HG02571 (cell line): ENCODE measurements around the gene TRIM42.

Experiments
- ATAC-seq: cut with Tn5 transposase; IDR thresholded peaks from one replicate; pipeline ENCODE4 v1.9.1; 2021; ENCODE audit warnings: mild to moderate bottlenecking, moderate library complexity; ENCODE audit not compliant: unreplicated experiment

TRIM42 gene

DNA sequence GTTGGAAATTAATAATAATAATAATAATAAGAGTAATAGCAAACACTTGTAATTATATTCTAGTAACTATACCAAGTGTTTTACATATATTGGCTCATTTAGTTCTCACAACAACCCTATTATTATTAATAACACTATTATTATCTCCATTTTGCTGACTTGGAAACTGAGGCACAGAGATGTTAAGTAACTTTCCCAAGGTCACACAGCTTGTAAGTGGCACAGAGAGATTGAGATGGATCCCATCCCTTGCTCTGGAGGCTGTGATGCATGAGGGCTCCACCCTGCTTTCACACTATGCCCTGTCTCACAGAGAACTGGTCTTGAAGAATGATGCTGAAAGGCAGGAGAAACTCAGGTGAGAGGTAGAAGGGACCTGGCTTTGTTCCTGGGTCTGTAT lies 31.9 kb downstream of the TRIM42 start:
- ATAC-seq: no peak

DNA sequence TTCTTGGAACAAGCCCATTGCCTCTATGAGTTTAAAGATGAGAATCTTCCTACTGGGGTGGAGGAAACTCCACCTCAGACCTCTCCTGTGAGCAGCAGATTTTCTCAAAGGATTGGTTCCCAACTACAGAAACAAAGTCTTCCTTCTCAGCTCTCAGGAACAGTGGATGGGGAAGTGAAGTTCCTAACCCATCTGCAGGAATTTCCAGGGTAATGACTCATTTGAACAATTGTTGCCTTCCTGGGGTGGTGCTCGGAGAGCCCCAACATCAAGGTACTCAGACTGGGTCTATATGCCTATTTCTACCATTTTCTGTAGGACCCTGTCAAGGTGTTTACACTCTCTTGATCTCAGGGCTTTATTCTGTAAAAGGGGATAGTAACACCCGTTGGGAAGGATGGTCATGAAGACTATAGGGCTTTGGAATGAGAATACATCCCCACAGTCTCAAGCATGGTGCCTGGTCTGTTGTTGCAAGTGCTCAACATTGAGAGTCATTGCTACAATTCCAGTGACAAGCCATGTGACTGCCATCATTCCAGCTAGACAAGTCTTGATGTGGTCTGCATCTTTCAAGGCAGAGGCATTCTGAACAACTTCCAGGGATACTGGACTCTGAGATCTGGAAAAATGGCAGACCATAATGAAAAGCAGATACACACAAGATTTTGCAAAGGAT lies 33.0 kb downstream of the TRIM42 start:
- ATAC-seq: no peak

DNA sequence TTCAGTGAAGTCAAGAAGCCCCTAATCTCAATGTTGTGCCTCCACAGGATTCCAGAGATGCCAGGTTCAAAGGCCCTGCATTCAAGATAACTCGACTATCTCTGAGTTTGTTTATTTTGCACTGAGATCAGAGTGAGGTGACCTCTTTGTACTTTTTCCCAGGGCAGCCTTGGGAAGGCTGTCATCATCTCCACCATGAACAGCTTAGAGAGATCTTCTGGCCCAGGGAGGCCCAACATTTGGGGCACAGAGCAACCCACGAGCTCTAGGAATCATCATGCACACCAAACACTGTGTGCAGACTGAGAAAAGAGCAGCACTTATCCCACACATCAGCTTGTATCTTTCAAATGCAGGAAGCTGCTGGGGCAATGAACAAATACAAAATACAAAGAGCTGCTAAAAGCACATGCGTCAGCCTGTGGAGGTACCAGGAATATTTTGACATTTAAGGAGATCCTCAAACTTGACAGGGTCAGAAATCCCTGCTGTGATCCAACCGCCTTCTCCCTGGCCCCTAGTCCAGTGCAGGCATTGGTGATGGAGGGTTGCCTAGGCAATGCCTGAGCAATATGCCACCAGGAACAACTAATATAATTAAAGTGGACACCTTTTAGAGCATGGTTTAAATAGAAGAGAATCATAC lies 33.6 kb downstream of the TRIM42 start:
- ATAC-seq: no peak

DNA sequence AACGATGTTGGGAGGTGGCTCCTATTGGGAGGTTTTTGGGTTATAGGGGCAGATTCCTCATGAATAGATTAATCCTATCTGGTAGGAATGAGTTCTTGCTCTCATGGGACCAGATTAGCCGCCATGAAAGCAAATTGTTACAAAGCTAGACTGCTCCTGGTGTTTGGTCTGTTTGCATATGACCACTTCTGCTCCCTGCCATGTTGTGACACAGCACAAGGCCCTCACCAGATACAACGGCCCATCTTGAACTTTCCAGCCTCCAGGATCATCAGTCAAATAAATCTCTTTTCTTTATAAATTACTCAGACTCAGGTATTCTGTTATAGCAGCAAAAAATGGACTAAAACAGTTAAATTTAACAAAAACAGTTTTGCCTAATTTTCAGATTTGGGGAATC lies 34.4 kb downstream of the TRIM42 start:
- ATAC-seq: no peak

DNA sequence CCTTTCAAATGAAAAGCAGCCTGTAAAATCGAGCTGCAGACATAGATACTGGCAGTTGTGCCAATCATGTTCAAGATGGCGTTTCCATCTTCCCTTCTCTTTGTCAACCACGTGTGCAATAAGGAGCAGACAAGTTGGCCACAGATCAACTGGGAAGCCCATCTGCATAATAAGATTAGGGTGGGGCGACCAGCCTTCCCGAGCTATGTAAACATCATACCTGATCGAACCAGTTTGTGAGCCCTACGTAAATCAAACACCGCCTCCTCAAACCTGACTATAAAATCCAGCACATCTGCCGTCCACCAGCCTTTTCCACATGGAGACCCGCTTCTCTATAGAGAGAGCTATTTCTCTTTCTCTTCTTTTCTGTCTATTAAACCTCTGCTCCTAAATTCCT lies 37.2 kb downstream of the TRIM42 start:
- no peak for ATAC-seq

DNA sequence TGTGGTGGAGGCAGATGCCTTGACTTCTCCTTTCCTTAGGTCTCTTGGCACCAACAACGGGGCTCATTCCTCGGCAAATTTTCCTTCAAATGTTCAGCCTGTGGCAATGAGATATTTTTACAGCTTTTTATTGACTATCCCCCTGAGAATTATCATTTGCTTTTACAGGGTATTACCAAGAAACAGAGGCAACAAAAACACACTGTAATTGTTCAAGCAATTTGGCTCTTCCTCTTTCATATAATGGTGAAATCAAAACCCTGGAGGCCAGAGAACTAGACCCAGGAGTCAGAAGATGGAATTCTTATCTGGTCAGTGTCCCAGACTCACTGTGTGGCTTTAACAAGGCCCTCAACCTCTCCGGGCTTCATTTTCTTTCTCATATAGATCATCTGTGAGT lies 40.1 kb downstream of the TRIM42 start:
- ATAC-seq: no peak

DNA sequence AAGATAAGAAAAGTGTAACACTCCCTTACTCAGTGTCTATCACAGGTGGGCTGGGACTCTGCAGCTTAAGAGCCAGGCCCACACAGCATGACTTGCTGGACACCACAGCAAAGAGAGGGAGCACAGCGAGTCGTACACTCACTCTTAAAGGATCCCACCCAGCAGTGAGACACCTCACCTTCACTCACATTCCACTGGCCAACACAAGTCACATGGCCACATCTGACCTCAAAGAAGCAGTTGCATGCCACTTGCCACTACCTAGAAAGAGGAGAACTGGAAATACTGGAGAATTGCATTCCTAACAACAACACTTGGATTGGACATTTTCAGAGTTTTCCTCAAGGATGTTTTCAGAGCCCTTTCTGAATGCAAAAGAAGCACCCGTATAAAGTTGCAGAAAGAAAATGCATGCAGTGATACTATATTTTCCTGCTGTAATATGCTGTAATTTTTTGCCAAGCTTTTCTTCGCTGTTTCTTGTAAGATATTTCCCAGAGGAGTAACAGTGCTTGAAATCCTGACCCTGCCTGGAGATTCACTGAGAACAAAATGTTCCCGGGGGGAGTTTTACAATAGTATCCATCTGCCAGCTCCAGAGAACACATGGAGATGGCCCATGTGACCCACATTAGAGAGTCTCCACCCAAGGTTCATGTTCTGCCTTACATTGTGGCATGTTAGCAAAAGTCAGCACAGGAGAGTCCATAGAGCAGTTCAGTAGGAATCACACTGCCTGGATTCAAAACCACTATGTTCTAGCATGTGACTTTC lies 42.2 kb downstream of the TRIM42 start:
- no peak for ATAC-seq

DNA sequence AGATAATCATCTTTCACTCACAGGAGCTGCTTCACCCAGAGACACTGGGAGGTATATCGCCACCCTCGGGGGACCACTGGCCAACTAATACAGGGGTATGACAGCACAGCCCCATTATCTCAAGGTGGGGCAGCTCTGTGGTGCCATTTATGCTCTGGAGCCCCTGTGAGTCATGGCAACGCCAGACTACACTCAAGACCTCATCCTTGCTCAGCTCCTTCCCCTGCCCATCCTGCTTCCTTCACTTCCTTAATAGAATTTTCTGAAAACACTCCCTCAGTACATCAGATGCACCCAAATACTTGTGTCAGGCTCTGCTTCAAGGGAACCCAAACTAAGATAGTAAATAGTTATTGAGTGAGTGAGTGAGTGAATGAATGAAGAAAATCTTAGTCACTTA lies 45.7 kb downstream of the TRIM42 start:
- no peak for ATAC-seq

DNA sequence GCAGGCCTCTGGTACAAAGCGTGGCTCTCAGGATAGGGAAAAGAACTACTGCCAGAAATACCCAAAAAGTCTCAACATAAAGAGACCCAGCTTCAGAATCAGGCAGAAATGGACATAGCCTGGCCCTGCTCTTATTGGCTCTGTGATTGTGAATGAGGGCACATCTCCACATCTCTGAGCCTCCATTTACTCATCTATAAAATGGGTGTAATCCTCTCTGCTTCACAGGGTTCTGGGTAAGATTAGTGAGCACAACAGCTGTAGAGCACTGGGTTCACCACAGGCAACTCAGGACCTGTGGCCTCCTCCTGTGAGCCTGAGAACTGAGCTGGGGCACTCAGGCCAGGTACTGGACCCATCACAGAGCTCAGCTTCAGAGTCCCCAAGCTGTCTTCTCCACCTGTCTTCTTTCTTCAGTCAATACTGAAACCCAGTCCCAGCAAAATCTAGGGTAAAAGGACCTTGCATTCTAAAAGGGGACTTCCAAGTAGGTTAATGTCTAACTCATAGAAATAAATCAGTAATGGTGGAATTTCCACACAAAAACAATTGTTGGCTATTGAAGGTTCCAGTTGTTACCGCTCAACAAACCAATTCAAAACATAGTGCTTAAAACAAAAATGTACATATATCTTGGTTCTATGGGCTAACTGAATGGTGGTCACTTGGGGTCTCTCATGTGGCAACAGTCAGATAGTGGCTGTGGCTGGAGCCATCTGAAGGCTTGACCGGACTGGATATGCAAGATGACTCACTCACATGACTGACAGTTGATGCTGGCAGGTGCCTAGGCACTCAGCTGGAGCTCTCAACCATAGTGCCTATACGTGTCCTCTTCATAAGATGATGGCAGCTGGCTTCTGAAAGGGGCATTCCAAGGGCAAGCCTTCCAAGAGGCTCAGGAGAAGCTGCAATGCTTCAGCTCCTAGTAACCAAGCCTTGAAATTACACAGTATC lies 47.3 kb downstream of the TRIM42 start:
- ATAC-seq: peak; percentile 67

DNA sequence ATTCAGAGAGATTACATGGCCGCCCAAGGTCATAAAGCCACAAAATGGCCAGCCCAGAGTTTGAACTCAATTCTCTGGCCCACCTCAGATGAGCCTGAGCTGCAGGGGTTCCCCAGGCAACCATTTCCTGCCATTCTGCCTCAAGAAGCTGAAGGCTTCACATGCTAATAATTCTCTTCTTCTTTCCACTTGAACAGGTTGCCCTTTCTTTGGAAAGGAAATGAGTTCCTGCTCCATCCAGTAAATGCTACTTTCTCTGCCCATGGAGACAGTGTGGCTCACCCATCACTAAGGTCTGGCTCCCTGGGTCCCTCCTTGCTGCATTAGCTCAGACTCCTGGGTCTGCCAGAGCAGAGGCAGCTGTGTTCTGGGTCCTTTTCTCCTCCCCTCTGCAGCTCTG lies 48.2 kb downstream of the TRIM42 start:
- ATAC-seq: no peak

DNA sequence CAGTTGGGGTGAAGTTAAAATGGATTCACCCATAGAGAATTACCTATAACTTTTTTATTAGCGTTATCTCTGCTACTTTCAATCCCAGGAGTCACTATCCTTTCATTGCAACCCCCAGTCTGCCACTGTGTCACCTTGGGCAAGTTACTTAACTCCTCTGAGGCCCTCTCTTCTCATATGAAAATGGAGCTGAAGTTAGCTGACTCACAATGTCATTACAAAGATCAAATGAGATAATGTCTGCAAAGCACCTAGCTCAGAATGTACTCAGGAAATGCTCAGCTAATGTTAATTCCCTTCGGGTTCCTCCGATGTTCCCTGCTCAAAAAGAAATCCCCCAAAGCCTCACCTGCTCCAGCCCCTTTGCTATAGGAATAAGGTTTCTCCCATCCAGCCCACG lies 50.0 kb downstream of the TRIM42 start:
- ATAC-seq: no peak

DNA sequence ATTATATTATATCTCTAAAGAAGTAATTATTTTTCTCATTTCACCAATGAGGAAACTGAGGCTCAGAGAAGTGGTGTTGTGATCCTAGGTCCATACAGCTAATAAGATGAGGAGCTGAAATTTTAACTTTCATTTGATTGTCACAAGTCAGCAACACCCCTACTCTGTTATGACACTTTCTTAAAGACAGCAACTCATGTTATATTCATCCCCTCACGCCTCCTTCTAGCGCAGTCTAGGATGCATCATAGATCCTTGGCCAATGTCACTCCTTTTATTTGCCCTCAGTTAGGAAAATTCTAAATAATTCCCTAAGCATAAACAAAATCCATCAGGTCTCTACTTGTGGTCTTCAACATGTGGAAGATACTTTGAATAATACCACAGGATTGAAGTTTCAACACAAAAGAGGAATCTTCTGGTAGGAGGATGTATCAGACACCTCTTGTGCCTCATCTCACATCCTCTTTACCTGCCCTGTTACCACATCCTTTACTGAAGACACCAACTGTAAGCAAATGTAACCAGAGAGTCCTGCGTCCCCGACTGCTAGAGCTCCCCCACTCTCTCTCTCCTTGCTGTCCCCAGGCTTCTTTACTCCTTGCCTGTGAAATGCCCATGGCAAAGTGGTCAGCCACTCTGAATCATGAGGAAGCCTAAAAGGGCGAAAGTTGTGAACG lies 53.7 kb downstream of the TRIM42 start:
- ATAC-seq: peak; percentile 73

DNA sequence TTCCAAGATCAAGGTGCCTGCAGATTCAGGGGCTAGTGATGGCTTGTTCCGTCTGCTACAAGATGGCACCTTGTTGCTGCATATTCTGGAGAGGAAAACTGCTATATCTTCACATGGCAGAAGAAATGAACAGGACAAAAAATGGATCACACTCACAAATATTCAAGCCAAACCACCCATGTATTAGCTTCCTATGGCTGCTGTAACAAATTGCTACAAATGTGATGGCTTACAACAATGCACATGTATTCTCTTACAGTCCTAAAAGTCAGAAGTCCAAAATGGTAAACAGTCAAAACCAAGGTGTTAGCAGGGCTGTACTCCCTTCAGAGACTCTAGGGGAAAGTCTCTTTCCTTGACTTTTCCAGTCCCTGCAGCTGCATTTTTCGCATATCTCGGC lies 55.8 kb downstream of the TRIM42 start:
- ATAC-seq: no peak

DNA sequence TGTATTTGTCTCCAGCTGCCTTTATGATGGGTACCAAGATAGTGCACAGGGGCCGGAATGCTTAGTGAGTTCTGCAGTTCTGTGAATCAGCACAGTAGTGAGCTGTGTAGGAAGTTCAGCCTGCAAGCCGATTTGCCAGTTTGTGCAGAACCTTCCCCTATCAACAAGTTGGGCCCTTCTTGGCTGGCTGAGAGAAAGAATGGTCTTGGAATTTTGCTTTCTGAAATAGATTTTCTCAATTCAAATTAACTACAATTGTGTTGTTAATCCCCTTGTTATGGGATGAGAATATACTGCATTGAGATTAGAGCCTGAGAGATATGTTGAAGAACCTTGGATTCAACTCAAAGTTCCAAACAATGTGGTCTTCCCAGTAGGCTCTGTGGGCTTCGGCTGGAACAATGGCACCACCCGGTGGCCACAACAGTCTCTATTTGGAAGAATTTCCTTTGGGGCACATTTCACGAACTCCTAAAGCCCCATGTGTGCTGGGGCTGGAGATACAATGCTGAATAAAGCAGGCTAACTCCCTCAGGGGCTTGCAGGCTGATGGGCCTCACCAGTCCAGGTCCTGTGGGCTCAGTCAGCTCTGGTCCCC lies 59.1 kb downstream of the TRIM42 start:
- no peak for ATAC-seq

DNA sequence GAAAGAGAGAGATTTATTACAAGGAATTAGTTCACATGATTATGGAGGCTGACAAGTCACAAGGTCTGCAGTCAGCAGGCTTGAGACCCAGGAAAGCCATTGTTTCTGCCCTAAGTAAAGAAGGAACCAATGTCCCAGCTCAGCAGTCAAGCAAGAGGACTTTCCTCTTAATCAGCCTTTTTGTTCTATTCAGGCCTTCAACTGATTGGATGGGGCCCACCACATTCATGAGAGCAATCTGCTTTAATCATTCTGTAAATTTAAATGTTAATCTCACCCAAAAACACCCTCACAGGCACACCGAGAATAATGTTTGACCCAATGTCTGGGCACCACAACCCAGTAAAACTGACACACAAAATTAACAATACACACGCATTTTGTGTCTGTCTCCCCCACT lies 64.3 kb downstream of the TRIM42 start:
- no peak for ATAC-seq

DNA sequence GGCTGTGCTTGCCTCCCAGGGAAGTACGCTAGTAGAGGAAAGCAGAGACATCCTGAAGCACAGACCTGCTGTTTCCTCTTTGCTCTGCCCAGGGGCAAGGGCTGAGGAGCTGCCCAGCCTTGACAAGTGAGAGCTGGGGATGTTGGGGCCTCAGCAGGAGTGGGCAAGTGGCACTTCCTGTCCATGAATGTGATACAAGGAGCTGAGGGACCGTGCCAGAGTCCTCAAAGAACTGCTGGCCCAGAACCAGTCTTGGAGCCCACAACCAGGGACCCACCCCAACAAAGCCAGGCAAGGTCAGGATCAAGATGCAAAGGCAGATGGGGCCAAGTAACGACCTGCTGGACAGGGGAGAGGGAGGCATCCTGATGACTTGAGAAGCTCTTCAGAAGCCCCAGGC lies 70.3 kb downstream of the TRIM42 start:
- ATAC-seq: no peak

DNA sequence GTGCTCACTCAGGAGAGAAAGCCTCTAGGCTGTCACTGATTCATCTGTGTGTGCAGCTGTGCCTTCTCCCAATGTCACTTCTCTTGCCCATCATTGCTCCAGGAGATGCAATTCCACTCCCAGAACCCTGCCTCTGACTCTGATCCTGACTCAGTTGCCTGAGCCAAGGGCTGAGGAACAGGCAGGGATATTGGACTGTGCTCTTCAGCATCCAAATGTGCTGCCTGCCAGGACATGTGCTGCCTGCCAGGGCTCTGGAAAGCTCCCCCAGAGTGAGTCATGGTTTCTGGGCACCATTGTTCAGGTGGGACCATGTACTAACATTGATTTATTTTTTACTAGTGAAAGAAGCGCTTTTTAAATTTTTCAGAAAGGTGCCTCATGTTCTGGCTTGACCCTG lies 71.0 kb downstream of the TRIM42 start:
- no peak for ATAC-seq
